ENCODE results near the gene LIN54. TPM values are rescaled to one million over a fixed set of nuclear protein-coding genes. Genes with fewer than 3 reads are reported as not detected.

LIN54 gene
- total and polyA plus RNA-seq, 2 of the 13 experiments (the other 11 are each of a cell fraction or from before 2014, with no cell fraction given), result 25.2 to 32.9 TPM

GRCh38 chr4:82901183-82901718 is 109.4 kb downstream of the LIN54 start:
- H3K4me1 ChIP-seq (ENCODE audit: insufficient read depth, low read length), result peaks cover 39% of the 10 kb centered on the region
- in situ Hi-C loops (cut with HindIII; ENCODE audit: extremely low pct_ligation_motif_present, low pct_unique_long_range_greater_than_20kb) (no loop called here), intact Hi-C loops (cut with micrococcal nuclease; ENCODE audit: unreplicated experiment) (loop anchor here (1.0 to 2.0 kb wide), 2 partner anchors 10 to 16 kb away; partner anchors contain the start of gene SEC31A)
- H3K4me2 ChIP-seq (ENCODE audit: low read depth, low read length), result peak overlapping the region; percentile 67
- H3K79me2 ChIP-seq (ENCODE audit: insufficient read depth, low read length), result peaks cover 63% of the 10 kb centered on the region
- ChIA-PET CTCF (ENCODE audit: low intra/inter-chr PET ratio, low total read pairs) (no interaction called here), POLR2A (interaction anchor here (0.8 to 4.3 kb wide), 10 partner anchors 9 to 472 kb away, joined by 3 to 76 read pairs (median 8); partner anchors contain the start of genes COPS4 and LIN54)
- H3K27me3 ChIP-seq (ENCODE audit: control insufficient read depth in 1 of 2, insufficient read depth in 2 of 2, low read length in 2 of 2), result no peaks in the 10 kb centered on the region; a peak in 1 of 5 replicates
- ATAC-seq (no peak; the same call in 1 of the 3 replicates), FAIRE-seq (no peak), DNase-seq (ENCODE audit: low spot score) (no peak)
- WGBS (ENCODE audit: low lambda C conversion rate), result 0% methylated on average over 8 of the region's 8 CpGs
- H4K20me1 ChIP-seq (ENCODE audit: insufficient read depth, low read length), result no peaks in the 10 kb centered on the region
- no TSS peak for BruUV-seq (replicated peaks)
- H3K4me3 ChIP-seq (replicated peaks in 1 of 3; ENCODE audit: insufficient read depth in 1 of 3, low read depth in 2 of 3, low read length in 3 of 3), result peak overlapping the region; percentile 71 to 88 (median 77)
- H3K9ac ChIP-seq (ENCODE audit: insufficient read depth, low read depth, low read length), result peak overlapping the region; percentile 95
- peaks cover 1 to 5% of the 10 kb centered on the region in 2 experiments for H3K36me3 ChIP-seq (replicated peaks in 1 of 2; ENCODE audit: control insufficient read depth in 1 of 2, insufficient read depth in 2 of 2, low read length in 2 of 2)
- H2AFZ ChIP-seq (ENCODE audit: low read length), result peak overlapping the region; percentile 21
- H3K27ac ChIP-seq (ENCODE audit: extremely low read length, insufficient read depth, low read length), result peak overlapping the region; percentile 91
- H3K9me3 ChIP-seq (ENCODE audit: low read length), result no peaks in the 10 kb centered on the region
- TF ChIP-seq ZNF704 (CRISPR knock-in tag; IDR thresholded peaks at IDR 0.05; ENCODE audit: borderline replicate concordance) (peak; percentile 7; the same call in 1 of the 2 replicates), BCL3 (CRISPR knock-in tag; IDR thresholded peaks at IDR 0.05) (0 out of 2 replicates have a peak, but pooled peaks have one; percentile 9), ZNF567 (CRISPR knock-in tag; IDR thresholded peaks at IDR 0.05; ENCODE audit: borderline replicate concordance) (0 out of 2 replicates have a peak, but pooled peaks have one; percentile 36), ZNF547 (CRISPR knock-in tag; IDR thresholded peaks at IDR 0.05) (0 out of 2 replicates have a peak, but pooled peaks have one; percentile 16), NFRKB (IDR thresholded peaks at IDR 0.05) (0 out of 2 replicates have a peak, but pooled peaks have one; percentile 20), ZBTB40 (IDR thresholded peaks at IDR 0.05) (peak; percentile 13; the same call in 1 of the 2 replicates), ZBTB40 (CRISPR knock-in tag; IDR thresholded peaks at IDR 0.05) (no peak), ZNF18 (CRISPR knock-in tag; IDR thresholded peaks at IDR 0.05; ENCODE audit: insufficient replicate concordance) (peak; percentile 23)
